Measurements from ENCODE around the gene KCNK3. TPM values are rescaled to one million over a fixed set of nuclear protein-coding genes. Genes with fewer than 3 reads are reported as not detected.

The KCNK3 gene
- total and polyA plus RNA-seq, 2 donors (not counting 1 experiment from before 2014, with no cell fraction given): under 0.01 TPM; not detected in 1

DNA sequence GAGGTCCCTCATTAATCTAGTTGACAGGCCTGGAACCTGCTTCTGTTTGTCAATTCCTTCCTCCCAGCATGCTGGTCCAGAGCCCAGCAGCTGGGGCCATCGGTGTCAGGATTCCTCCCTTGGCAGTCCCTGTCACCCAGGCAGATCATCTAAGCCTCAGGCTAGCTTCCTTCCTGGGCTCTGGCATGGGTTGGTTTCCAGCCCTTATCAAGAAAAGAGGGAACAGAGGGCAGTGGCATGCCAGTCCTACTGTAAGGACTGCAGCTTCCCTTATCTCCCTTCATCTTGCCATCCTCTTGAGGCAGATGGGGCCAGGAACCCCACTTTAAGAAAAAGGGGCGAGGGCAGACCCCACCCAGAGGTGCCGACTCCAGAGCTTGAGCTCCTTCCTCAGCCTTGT is 10.9 kb upstream of the KCNK3 start:
- Histone ChIP-seq H3K27me3 (ENCODE audit: control insufficient read depth, insufficient read depth, low read length) (peaks cover 7% of the 10 kb centered on the region), H3K79me2 (ENCODE audit: control insufficient read depth, insufficient read depth, low read length) (no peaks in the 10 kb centered on the region)

GRCh38 chr2:26682155-26682554 is 10.4 kb upstream of the KCNK3 start:
- peaks cover 7% of the 10 kb centered on the region for H3K27me3 ChIP-seq (ENCODE audit: control insufficient read depth, insufficient read depth, low read length)

More for the DNA sequence above, 10.9 kb upstream of the KCNK3 start:
- H3K36me3 ChIP-seq (ENCODE audit: control insufficient read depth, insufficient read depth, low read length): no peaks in the 10 kb centered on the region
- H3K27ac ChIP-seq (ENCODE audit: insufficient read depth, low read length): no peak overlapping the region
- no peaks in the 10 kb centered on the region for H3K4me1 ChIP-seq (ENCODE audit: control insufficient read depth, extremely low read depth, insufficient read depth, low read length)
- no peak overlapping the region for H3K4me2 ChIP-seq (ENCODE audit: extremely low read depth, insufficient read depth, low read length)
- TF ChIP-seq EZH2 (IDR thresholded peaks at IDR 0.05; ENCODE audit: low read length, missing control alignments) (no peak), CTCF (conservative IDR thresholded peaks at IDR 0.05 in 1 of 2, IDR thresholded peaks at IDR 0.05 in 1 of 2; ENCODE audit: low read depth in 1 of 2, low read length in 2 of 2) (no peak)
- H4K20me1 ChIP-seq (ENCODE audit: control insufficient read depth, extremely low read depth, insufficient read depth, low read length): no peaks in the 10 kb centered on the region
- no peak for DNase-seq (ENCODE audit: low read depth in 2 of 2)
- H3K9ac ChIP-seq (ENCODE audit: insufficient read depth, low read length): no peak overlapping the region
- H3K9me3 ChIP-seq (ENCODE audit: control insufficient read depth, insufficient read depth, low read depth, low read length): no peaks in the 10 kb centered on the region
- no peak overlapping the region for H2AFZ ChIP-seq (ENCODE audit: low read length)
- H3K4me3 ChIP-seq (replicated peaks in 1 of 4; ENCODE audit: control extremely low read depth in 1 of 4, insufficient read depth in 1 of 4, low read depth in 3 of 4, low read length in 4 of 4): no peak overlapping the region

GRCh38 chr2:26683583-26683982 is 8.9 kb upstream of the KCNK3 start:
- no peak overlapping the region for H3K9ac ChIP-seq (ENCODE audit: insufficient read depth, low read length)
- TF ChIP-seq EZH2 (IDR thresholded peaks at IDR 0.05; ENCODE audit: low read length, missing control alignments): no peak
- TF ChIP-seq CTCF (conservative IDR thresholded peaks at IDR 0.05 in 1 of 2, IDR thresholded peaks at IDR 0.05 in 1 of 2; ENCODE audit: low read depth in 1 of 2, low read length in 2 of 2): no peak
- H3K4me2 ChIP-seq (ENCODE audit: extremely low read depth, insufficient read depth, low read length): no peak overlapping the region
- H3K4me1 ChIP-seq (ENCODE audit: control insufficient read depth, extremely low read depth, insufficient read depth, low read length): no peaks in the 10 kb centered on the region
- H3K9me3 ChIP-seq (ENCODE audit: control insufficient read depth, insufficient read depth, low read depth, low read length): no peaks in the 10 kb centered on the region
- H4K20me1 ChIP-seq (ENCODE audit: control insufficient read depth, extremely low read depth, insufficient read depth, low read length): no peaks in the 10 kb centered on the region
- DNase-seq (ENCODE audit: low read depth in 2 of 2): no peak
- no peak overlapping the region for H3K4me3 ChIP-seq (replicated peaks in 1 of 4; ENCODE audit: control extremely low read depth in 1 of 4, insufficient read depth in 1 of 4, low read depth in 3 of 4, low read length in 4 of 4)
- no peak overlapping the region for H2AFZ ChIP-seq (ENCODE audit: low read length)
- H3K79me2 ChIP-seq (ENCODE audit: control insufficient read depth, insufficient read depth, low read length): no peaks in the 10 kb centered on the region
- H3K36me3 ChIP-seq (ENCODE audit: control insufficient read depth, insufficient read depth, low read length): no peaks in the 10 kb centered on the region
- peaks cover 7% of the 10 kb centered on the region for H3K27me3 ChIP-seq (ENCODE audit: control insufficient read depth, insufficient read depth, low read length)
- H3K27ac ChIP-seq (ENCODE audit: insufficient read depth, low read length): no peak overlapping the region

More at GRCh38 chr2:26682155-26682554, 10.4 kb upstream of the KCNK3 start:
- H4K20me1 ChIP-seq (ENCODE audit: control insufficient read depth, extremely low read depth, insufficient read depth, low read length): no peaks in the 10 kb centered on the region
- no peak overlapping the region for H2AFZ ChIP-seq (ENCODE audit: low read length)
- no peak overlapping the region for H3K4me2 ChIP-seq (ENCODE audit: extremely low read depth, insufficient read depth, low read length)
- H3K4me3 ChIP-seq (replicated peaks in 1 of 4; ENCODE audit: control extremely low read depth in 1 of 4, insufficient read depth in 1 of 4, low read depth in 3 of 4, low read length in 4 of 4): no peak overlapping the region
- H3K4me1 ChIP-seq (ENCODE audit: control insufficient read depth, extremely low read depth, insufficient read depth, low read length): no peaks in the 10 kb centered on the region
- DNase-seq (ENCODE audit: low read depth in 2 of 2): no peak
- H3K27ac ChIP-seq (ENCODE audit: insufficient read depth, low read length): no peak overlapping the region
- H3K9me3 ChIP-seq (ENCODE audit: control insufficient read depth, insufficient read depth, low read depth, low read length): no peaks in the 10 kb centered on the region
- H3K36me3 ChIP-seq (ENCODE audit: control insufficient read depth, insufficient read depth, low read length): no peaks in the 10 kb centered on the region
- TF ChIP-seq CTCF (conservative IDR thresholded peaks at IDR 0.05 in 1 of 2, IDR thresholded peaks at IDR 0.05 in 1 of 2; ENCODE audit: low read depth in 1 of 2, low read length in 2 of 2) (no peak), EZH2 (IDR thresholded peaks at IDR 0.05; ENCODE audit: low read length, missing control alignments) (no peak)
- no peaks in the 10 kb centered on the region for H3K79me2 ChIP-seq (ENCODE audit: control insufficient read depth, insufficient read depth, low read length)
- H3K9ac ChIP-seq (ENCODE audit: insufficient read depth, low read length): no peak overlapping the region
